ENCODE results near the gene NTF3.

GRCh38 chr12:5453466-5453865 is 21.6 kb downstream of the NTF3 start:
- TF ChIP-seq CTCF (IDR thresholded peaks at IDR 0.05 in 8 of 11, conservative IDR thresholded peaks at IDR 0.05 in 3 of 11) (no peak), POLR2AphosphoS5 (IDR thresholded peaks at IDR 0.05) (no peak)

All from spleen (tissue), 7 donors.